BLaER1 (cell line): Measurements from ENCODE around the gene ARHGDIA.

Experiments used
- H3K27ac ChIP-seq: shearing (Covaris generic); formaldehyde crosslinking; 2 replicates; pipeline ENCODE4 v1.8.1; 2022
- H3K27me3 ChIP-seq: shearing (Covaris generic); formaldehyde crosslinking; 2 replicates; pipeline ENCODE4 v1.8.1; 2022
- H3K36me3 ChIP-seq: shearing (Covaris generic); formaldehyde crosslinking; 2 replicates; pipeline ENCODE4 v1.8.1; 2022
- H3K4me1 ChIP-seq: shearing (Covaris generic); formaldehyde crosslinking; 2 replicates; pipeline ENCODE4 v1.8.1; 2022
- H3K4me2 ChIP-seq: shearing (Covaris generic); formaldehyde crosslinking; 2 replicates; pipeline ENCODE4 v1.8.1; 2022
- H3K4me3 ChIP-seq: shearing (Covaris generic); formaldehyde crosslinking; 2 replicates; pipeline ENCODE4 v1.8.1; 2022
- H3K9ac ChIP-seq: shearing (Covaris generic); formaldehyde crosslinking; 2 replicates; pipeline ENCODE4 v1.8.1; 2022
- H3K9me3 ChIP-seq: shearing (Covaris generic); formaldehyde crosslinking; 2 replicates; pipeline ENCODE4 v1.8.1; 2022
- H4K20me1 ChIP-seq: shearing (Covaris generic); formaldehyde crosslinking; 2 replicates; pipeline ENCODE4 v1.8.1; 2022
- Cebpa-rat ChIP-seq: shearing (Covaris generic); IDR thresholded peaks from 2 replicates; pipeline ENCODE4 v1.8.1; 2022

ARHGDIA gene

GRCh38 chr17:81865733-81866439, 5.3 kb downstream of the ARHGDIA start:
- H3K27me3 ChIP-seq, result no peaks in the 10 kb centered on the region
- H3K36me3 ChIP-seq, result peaks cover 75% of the 10 kb centered on the region
- H3K9ac ChIP-seq, result peak overlapping the region; percentile 71
- H3K27ac ChIP-seq, result peak overlapping the region; percentile 76
- peaks cover 80% of the 10 kb centered on the region for H4K20me1 ChIP-seq
- H3K4me1 ChIP-seq, result peaks cover 81% of the 10 kb centered on the region
- H3K4me2 ChIP-seq, result peak overlapping the region; percentile 83
- no peak overlapping the region; the same call in 1 of the 2 replicates for H3K4me3 ChIP-seq
- H3K9me3 ChIP-seq, result no peaks in the 10 kb centered on the region
- no peak for TF ChIP-seq Cebpa-rat

- peaks cover 75% of the 10 kb centered on the region for H3K36me3 ChIP-seq
- no peak for TF ChIP-seq Cebpa-rat
- H3K9me3 ChIP-seq, result no peaks in the 10 kb centered on the region
- H4K20me1 ChIP-seq, result peaks cover 75% of the 10 kb centered on the region
- peak overlapping the region; percentile 71; the same call in 1 of the 2 replicates for H3K9ac ChIP-seq
- peaks cover 81% of the 10 kb centered on the region for H3K4me1 ChIP-seq
- peak overlapping the region; percentile 83 for H3K4me2 ChIP-seq
- H3K27ac ChIP-seq, result no peak overlapping the region
- no peaks in the 10 kb centered on the region for H3K27me3 ChIP-seq
- no peak overlapping the region; the same call in 1 of the 2 replicates for H3K4me3 ChIP-seq
Observed at GRCh38 chr17:81865358-81865732, 5.8 kb downstream of the ARHGDIA start.

GRCh38 chr17:81863833-81864768, 7.0 kb downstream of the ARHGDIA start:
- no peak overlapping the region for H3K4me3 ChIP-seq
- H3K36me3 ChIP-seq, result peaks cover 72% of the 10 kb centered on the region
- no peaks in the 10 kb centered on the region for H3K9me3 ChIP-seq
- no peaks in the 10 kb centered on the region for H3K27me3 ChIP-seq
- TF ChIP-seq Cebpa-rat, result no peak
- H4K20me1 ChIP-seq, result peaks cover 72% of the 10 kb centered on the region
- H3K4me2 ChIP-seq, result peak overlapping the region; percentile 90
- peak overlapping the region; percentile 86 for H3K9ac ChIP-seq
- H3K4me1 ChIP-seq, result peaks cover 80% of the 10 kb centered on the region
- peak overlapping the region; percentile 14; the same call in 1 of the 2 replicates for H3K27ac ChIP-seq

GRCh38 chr17:81863123-81863675, 7.9 kb downstream of the ARHGDIA start:
- H3K4me1 ChIP-seq, result peaks cover 81% of the 10 kb centered on the region
- H4K20me1 ChIP-seq, result peaks cover 72% of the 10 kb centered on the region
- H3K9ac ChIP-seq, result peak overlapping the region; percentile 86
- no peak overlapping the region for H3K4me3 ChIP-seq
- H3K27me3 ChIP-seq, result no peaks in the 10 kb centered on the region
- H3K4me2 ChIP-seq, result peak overlapping the region; percentile 90
- no peaks in the 10 kb centered on the region for H3K9me3 ChIP-seq
- peak overlapping the region; percentile 14; the same call in 1 of the 2 replicates for H3K27ac ChIP-seq
- peaks cover 72% of the 10 kb centered on the region for H3K36me3 ChIP-seq
- no peak for TF ChIP-seq Cebpa-rat

- Histone ChIP-seq H3K4me2 (peak overlapping the region; percentile 90), H3K9ac (peak overlapping the region; percentile 86), H3K36me3 (peaks cover 73% of the 10 kb centered on the region), H3K9me3 (no peaks in the 10 kb centered on the region), H3K27me3 (no peaks in the 10 kb centered on the region), H3K4me1 (peaks cover 68% of the 10 kb centered on the region), H3K4me3 (peak overlapping the region; percentile 90), H3K27ac (peak overlapping the region; percentile 91), H4K20me1 (peaks cover 72% of the 10 kb centered on the region)
- TF ChIP-seq Cebpa-rat, result peak; percentile 84
Observed at GRCh38 chr17:81860756-81861568, 10.2 kb downstream of the ARHGDIA start.

GRCh38 chr17:81859906-81860755, 11.0 kb downstream of the ARHGDIA start, which contains the start of gene P4HB:
Gene P4HB (minus strand): TSS chr17:81860535. CDS start chr17:81860471, 64 bp downstream.
- Histone ChIP-seq H3K4me2 (peak within 1 kb of the TSS; percentile 99), H3K36me3 (peaks cover 73% of the 10 kb centered on the region)

GRCh38 chr17:81858967-81859905, 11.9 kb downstream of the ARHGDIA start:
- no peak for TF ChIP-seq Cebpa-rat
- Histone ChIP-seq H3K9me3 (no peaks in the 10 kb centered on the region), H3K9ac (peak overlapping the region; percentile 95), H4K20me1 (peaks cover 75% of the 10 kb centered on the region), H3K27me3 (no peaks in the 10 kb centered on the region), H3K4me3 (peak overlapping the region; percentile 90), H3K4me1 (peaks cover 52% of the 10 kb centered on the region), H3K27ac (peak overlapping the region; percentile 91), H3K4me2 (peak overlapping the region; percentile 99), H3K36me3 (peaks cover 73% of the 10 kb centered on the region)

More at GRCh38 chr17:81859906-81860755, 11.0 kb downstream of the ARHGDIA start, which contains the start of gene P4HB:
- no peak for TF ChIP-seq Cebpa-rat
- Histone ChIP-seq H3K9ac (peak within 1 kb of the TSS; percentile 95), H3K9me3 (no peaks in the 10 kb centered on the region), H3K4me1 (peaks cover 60% of the 10 kb centered on the region), H3K27ac (peak within 1 kb of the TSS; percentile 91), H3K4me3 (peak within 1 kb of the TSS; percentile 90), H3K27me3 (no peaks in the 10 kb centered on the region), H4K20me1 (peaks cover 72% of the 10 kb centered on the region)
